GM18505 (cell line): ENCODE measurements around the gene TOLLIP.

ENCODE experiments used
- ATAC-seq: cut with Tn5 transposase; IDR thresholded peaks from one replicate; pipeline ENCODE4 v1.9.1; 2021; ENCODE audit not compliant: unreplicated experiment
- POLR2A ChIP-seq: IDR thresholded peaks from 4 replicates; pipeline ENCODE4 v1.6.1; 2011; ENCODE audit warnings: borderline replicate concordance; ENCODE audit not compliant: insufficient read depth, insufficient read length; ENCODE audit errors: extremely low read depth

TOLLIP gene

DNA sequence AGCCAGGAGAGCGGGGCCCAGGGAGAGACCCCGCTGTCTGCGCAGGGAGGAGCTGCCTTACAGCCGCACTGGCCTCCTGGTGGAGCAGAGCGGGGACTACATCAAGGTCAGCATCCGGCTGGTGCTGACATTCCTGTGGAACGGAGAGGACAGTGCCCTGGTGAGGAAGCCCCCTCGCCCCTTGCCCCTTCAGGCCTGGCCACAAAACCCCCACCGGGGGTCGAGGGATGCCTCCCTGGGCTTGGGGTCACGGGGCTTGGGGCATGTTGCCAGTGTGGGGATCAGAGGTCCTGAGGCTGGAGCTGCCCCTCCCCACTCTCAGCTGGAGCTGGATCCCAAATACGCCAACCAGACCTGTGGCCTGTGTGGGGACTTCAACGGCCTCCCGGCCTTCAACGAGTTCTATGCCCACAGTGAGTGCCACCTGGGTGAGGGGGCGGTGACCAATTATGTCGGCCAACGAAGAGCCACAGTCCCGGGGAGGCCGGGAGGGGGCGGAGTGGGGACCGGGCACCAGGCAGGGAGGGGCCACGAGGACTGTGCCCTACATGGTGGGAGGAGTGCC, 82.4 kb downstream of the TOLLIP start:
- TF ChIP-seq POLR2A, result no peak
- ATAC-seq, result no peak

DNA sequence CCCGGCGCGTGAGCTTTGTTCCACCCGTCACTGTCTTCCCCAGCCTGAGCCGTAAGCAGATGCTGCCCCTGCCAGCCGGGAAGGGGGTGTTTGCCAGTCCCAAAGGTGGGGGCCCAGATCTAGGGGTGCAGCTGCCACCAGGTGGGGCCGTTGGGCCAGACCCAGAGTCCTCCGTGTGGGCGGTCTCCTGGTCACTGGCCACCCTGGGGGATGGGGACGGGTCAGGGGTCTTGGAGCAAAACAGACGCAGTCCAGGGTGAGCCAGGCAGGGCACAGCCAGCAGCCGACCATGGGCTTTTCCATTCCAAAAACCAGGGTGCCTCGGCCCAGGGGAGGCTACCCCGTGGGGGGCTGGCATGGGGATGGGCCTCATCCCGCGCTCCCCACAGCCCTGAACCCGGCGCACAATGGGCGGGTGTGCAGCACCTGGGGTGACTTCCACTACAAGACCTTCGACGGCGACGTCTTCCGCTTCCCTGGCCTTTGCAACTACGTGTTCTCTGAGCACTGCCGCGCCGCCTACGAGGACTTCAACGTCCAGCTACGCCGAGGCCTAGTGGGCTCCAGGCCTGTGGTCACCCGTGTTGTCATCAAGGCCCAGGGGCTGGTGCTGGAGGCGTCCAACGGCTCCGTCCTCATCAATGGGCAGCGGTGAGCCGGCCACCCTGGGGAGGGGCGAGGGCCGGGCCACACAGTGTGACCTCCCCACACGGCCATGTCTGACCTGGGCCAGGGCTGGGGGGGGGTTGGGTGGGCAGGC, 83.0 kb downstream of the TOLLIP start:
- ATAC-seq, result no peak

DNA sequence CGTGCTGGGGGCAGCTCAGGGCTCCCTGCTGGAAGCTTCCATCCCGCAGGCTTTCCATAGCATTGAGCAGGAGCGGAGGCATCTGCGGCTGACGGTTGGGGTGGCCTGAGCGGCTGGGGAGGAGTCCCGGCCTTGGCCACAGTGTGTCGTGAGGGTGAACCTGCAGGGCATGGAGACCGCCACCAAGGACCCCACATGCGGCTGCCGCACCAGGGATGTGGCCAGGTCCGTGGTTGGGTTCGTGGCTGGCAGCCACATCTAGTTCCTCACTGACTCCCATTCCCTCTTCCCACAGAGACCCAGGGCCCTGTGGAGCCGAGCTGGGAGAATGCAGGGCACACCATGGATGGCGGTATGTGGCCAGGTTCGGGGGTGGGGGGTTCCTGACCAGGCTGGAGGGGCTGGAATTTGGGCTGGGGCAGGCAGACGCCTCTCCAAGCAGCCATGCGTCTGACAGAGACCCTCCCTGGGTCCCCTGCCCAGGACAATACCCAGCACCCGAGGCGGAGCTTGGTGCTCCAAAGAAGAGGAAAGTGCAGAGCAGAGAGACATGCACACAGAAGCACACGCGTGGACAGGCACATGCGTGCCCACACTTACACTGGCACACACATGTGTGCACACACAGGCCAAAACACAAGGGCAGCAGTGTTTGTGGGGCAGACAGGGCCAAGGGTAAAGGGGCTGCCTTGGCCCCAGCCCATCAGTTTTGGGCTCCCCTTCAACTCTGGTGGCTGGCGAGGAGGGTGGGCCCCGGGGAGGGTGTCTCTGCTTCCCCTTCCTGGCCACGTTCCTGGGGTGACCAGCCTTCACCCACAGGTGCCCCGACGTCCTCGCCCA, 83.8 kb downstream of the TOLLIP start:
- TF ChIP-seq POLR2A, result no peak

More for the DNA sequence above, 83.0 kb downstream of the TOLLIP start:
- no peak for TF ChIP-seq POLR2A

GRCh38 chr11:1224491-1225385, 84.7 kb downstream of the TOLLIP start:
- no peak for TF ChIP-seq POLR2A
- no peak for ATAC-seq

More for the DNA sequence above, 83.8 kb downstream of the TOLLIP start:
- no peak for ATAC-seq
